IPS-15b (cell line): ENCODE results near the gene ZNF529.
"Not testable (repeated sequence)": the region's sequence is repeated elsewhere in the genome, so short reads cannot be mapped to it uniquely, and the experiment has no call there.

Experiments used
- H3K27me3 ChIP-seq: one replicate; pipeline ENCODE4 v1.6.1; 2013; ENCODE audit warnings: low read length; ENCODE audit not compliant: control insufficient read depth, insufficient read depth
- H3K36me3 ChIP-seq: one replicate; pipeline ENCODE4 v1.6.1; 2013; ENCODE audit warnings: low read length; ENCODE audit not compliant: control insufficient read depth, insufficient read depth
- H3K4me1 ChIP-seq: one replicate; pipeline ENCODE4 v1.6.1; 2013; ENCODE audit warnings: mild to moderate bottlenecking, low read length; ENCODE audit not compliant: control insufficient read depth, insufficient read depth
- H3K4me3 ChIP-seq: one replicate; pipeline ENCODE4 v1.5.1; 2013; ENCODE audit warnings: low read depth, low read length
- H3K9ac ChIP-seq: one replicate; pipeline ENCODE4 v1.6.1; 2013; ENCODE audit warnings: low read depth, mild to moderate bottlenecking, low read length
- H3K9me3 ChIP-seq: one replicate; pipeline ENCODE4 v1.6.1; 2013; ENCODE audit warnings: mild to moderate bottlenecking, low read length; ENCODE audit not compliant: control insufficient read depth, insufficient read depth

ZNF529 gene

GRCh38 chr19:36573020-36573894 lies at the start of gene ZNF529:
ZNF529 (minus strand) TSS chr19:36573292; CDS start chr19:36572346, 946 bp downstream.
- Histone ChIP-seq H3K27me3 (no peaks in the 10 kb centered on the region), H3K36me3 (peaks cover 7% of the 10 kb centered on the region), H3K9ac (peak within 1 kb of the TSS; percentile 94), H3K4me1 (peaks cover 7% of the 10 kb centered on the region), H3K9me3 (no peaks in the 10 kb centered on the region), H3K4me3 (peak within 1 kb of the TSS; percentile 87)

- Histone ChIP-seq H3K9ac (no peak overlapping the region), H3K4me3 (peak overlapping the region; percentile 91), H3K27me3 (peaks cover 12% of the 10 kb centered on the region), H3K36me3 (peaks cover 2% of the 10 kb centered on the region), H3K9me3 (no peaks in the 10 kb centered on the region), H3K4me1 (no peaks in the 10 kb centered on the region)
These were observed 32.9 kb upstream of the ZNF529 start for GRCh38 chr19:36605877-36606478.

GRCh38 chr19:36605101-36605876 lies 32.2 kb upstream of the ZNF529 start, which contains the start of gene ZNF382:
ZNF382 (plus strand) TSS chr19:36605313; CDS start chr19:36609915, 4,602 bp downstream.
- H3K9ac ChIP-seq: peak within 1 kb of the TSS; percentile 79

GRCh38 chr19:36604656-36605100 lies 31.6 kb upstream of the ZNF529 start:
- H3K4me3 ChIP-seq: peak overlapping the region; percentile 91
- H3K36me3 ChIP-seq: peaks cover 2% of the 10 kb centered on the region
- peaks cover 12% of the 10 kb centered on the region for H3K27me3 ChIP-seq
- peak overlapping the region; percentile 79 for H3K9ac ChIP-seq
- H3K4me1 ChIP-seq: no peaks in the 10 kb centered on the region
- no peaks in the 10 kb centered on the region for H3K9me3 ChIP-seq

More at GRCh38 chr19:36605101-36605876, 32.2 kb upstream of the ZNF529 start, which contains the start of gene ZNF382:
- Histone ChIP-seq H3K9me3 (no peaks in the 10 kb centered on the region), H3K36me3 (peaks cover 2% of the 10 kb centered on the region), H3K4me1 (no peaks in the 10 kb centered on the region), H3K27me3 (peaks cover 12% of the 10 kb centered on the region), H3K4me3 (peak within 1 kb of the TSS; percentile 91)

- H3K9ac ChIP-seq, H3K9me3 ChIP-seq, H3K4me1 ChIP-seq, H3K36me3 ChIP-seq, H3K4me3 ChIP-seq: not testable (repeated sequence)
- peaks cover 12% of the 10 kb centered on the region for H3K27me3 ChIP-seq
These were observed 29.6 kb upstream of the ZNF529 start for GRCh38 chr19:36602681-36603080.

GRCh38 chr19:36579255-36579654 lies 6.2 kb upstream of the ZNF529 start:
- no peaks in the 10 kb centered on the region for H3K27me3 ChIP-seq
- peaks cover 4% of the 10 kb centered on the region for H3K4me1 ChIP-seq
- peaks cover 13% of the 10 kb centered on the region for H3K36me3 ChIP-seq
- H3K9me3 ChIP-seq: no peaks in the 10 kb centered on the region
- no peak overlapping the region for H3K9ac ChIP-seq
- no peak overlapping the region for H3K4me3 ChIP-seq

GRCh38 chr19:36577271-36577996 lies 4.3 kb upstream of the ZNF529 start:
- Histone ChIP-seq H3K9ac (no peak overlapping the region), H3K27me3 (no peaks in the 10 kb centered on the region), H3K4me1 (peaks cover 4% of the 10 kb centered on the region), H3K9me3 (no peaks in the 10 kb centered on the region), H3K36me3 (peaks cover 13% of the 10 kb centered on the region), H3K4me3 (no peak overlapping the region)

- Histone ChIP-seq H3K4me3 (peak overlapping the region; percentile 87), H3K9me3 (no peaks in the 10 kb centered on the region), H3K9ac (no peak overlapping the region), H3K36me3 (peaks cover 13% of the 10 kb centered on the region), H3K4me1 (peaks cover 7% of the 10 kb centered on the region), H3K27me3 (no peaks in the 10 kb centered on the region)
These were observed 1.6 kb upstream of the ZNF529 start for GRCh38 chr19:36574741-36575140.

GRCh38 chr19:36573895-36574720 lies 1.0 kb upstream of the ZNF529 start:
- Histone ChIP-seq H3K36me3 (peaks cover 8% of the 10 kb centered on the region), H3K9ac (peak overlapping the region; percentile 94), H3K4me1 (peaks cover 7% of the 10 kb centered on the region), H3K9me3 (no peaks in the 10 kb centered on the region), H3K4me3 (peak overlapping the region; percentile 87), H3K27me3 (no peaks in the 10 kb centered on the region)

- Histone ChIP-seq H3K4me3 (peak overlapping the region; percentile 87), H3K36me3 (peaks cover 7% of the 10 kb centered on the region), H3K9ac (peak overlapping the region; percentile 94), H3K9me3 (no peaks in the 10 kb centered on the region), H3K4me1 (peaks cover 7% of the 10 kb centered on the region), H3K27me3 (no peaks in the 10 kb centered on the region)
These were observed 486 bp downstream of the ZNF529 start for GRCh38 chr19:36572593-36573019.
